Bronchial epithelial cell (primary cell): ENCODE data around the gene PTGS1. TPM values are rescaled to one million over a fixed set of nuclear protein-coding genes. Genes with fewer than 3 reads are reported as not detected.

Source experiments
- DNase-seq: peaks from one replicate; pipeline ENCODE4 v3.0.0-alpha.2; 2010; ENCODE audit warnings: low read depth
- FAIRE-seq: peaks from 2 replicates; lab custom pipeline; 2011; peaks lifted over from hg19 to GRCh38; lab: Jason Lieb, UNC
- H3K27me3 ChIP-seq: 2 replicates; pipeline ENCODE4 v1.5.1; 2011; ENCODE audit warnings: low read length; ENCODE audit not compliant: control insufficient read depth, insufficient read depth
- H3K36me3 ChIP-seq: 2 replicates; pipeline ENCODE4 v1.5.1; 2011; ENCODE audit warnings: low read length; ENCODE audit not compliant: control insufficient read depth, insufficient read depth
- H3K4me3 ChIP-seq: 2 replicates; pipeline ENCODE4 v1.5.1; 2011; ENCODE audit warnings: mild to moderate bottlenecking, low read depth, low read length, control low read depth
- CTCF ChIP-seq: IDR thresholded peaks from 2 replicates; pipeline ENCODE4 v1.5.1; 2011; ENCODE audit warnings: mild to moderate bottlenecking, moderate library complexity, low read length, control low read depth, inconsistent platforms; ENCODE audit not compliant: insufficient read depth, severe bottlenecking
- total RNA-seq: library from RNA; depleted of rRNA; stranded (reverse); fragments of >200 nt; gene quantifications from 2 replicates; pipeline ENCODE4 v1.2.1, GENCODE V29; 2014

The PTGS1 gene
- total RNA-seq, 1 donor from 2014 or later: 1.3 TPM

GRCh38 chr9:122349201-122349600 is 21.6 kb upstream of the PTGS1 start:
- Histone ChIP-seq H3K4me3 (no peak overlapping the region), H3K27me3 (no peaks in the 10 kb centered on the region), H3K36me3 (no peaks in the 10 kb centered on the region)
- DNase-seq (no peak), FAIRE-seq (no peak)
- TF ChIP-seq CTCF: no peak

- H3K27me3 ChIP-seq: no peaks in the 10 kb centered on the region
- H3K4me3 ChIP-seq: no peak overlapping the region
- TF ChIP-seq CTCF: peak; percentile 91
- no peaks in the 10 kb centered on the region for H3K36me3 ChIP-seq
- peak; percentile 39 for DNase-seq
- no peak for FAIRE-seq
Observed at GRCh38 chr9:122350577-122351355, 20.1 kb upstream of the PTGS1 start.

- FAIRE-seq (no peak), DNase-seq (no peak)
- TF ChIP-seq CTCF: no peak
Observed at GRCh38 chr9:122354536-122355199, 16.2 kb upstream of the PTGS1 start.

GRCh38 chr9:122355336-122355875 is 15.4 kb upstream of the PTGS1 start:
- DNase-seq (no peak), FAIRE-seq (no peak)
- Histone ChIP-seq H3K4me3 (no peak overlapping the region), H3K36me3 (no peaks in the 10 kb centered on the region), H3K27me3 (no peaks in the 10 kb centered on the region)
- TF ChIP-seq CTCF: no peak

More at GRCh38 chr9:122354536-122355199, 16.2 kb upstream of the PTGS1 start:
- Histone ChIP-seq H3K36me3 (no peaks in the 10 kb centered on the region), H3K27me3 (no peaks in the 10 kb centered on the region), H3K4me3 (no peak overlapping the region)

- FAIRE-seq (no peak), DNase-seq (no peak)
- Histone ChIP-seq H3K4me3 (no peak overlapping the region), H3K27me3 (no peaks in the 10 kb centered on the region), H3K36me3 (no peaks in the 10 kb centered on the region)
- TF ChIP-seq CTCF: peak; percentile 32
Observed at GRCh38 chr9:122356627-122357026, 14.2 kb upstream of the PTGS1 start.
